Measurements from ENCODE around the gene PLS3.
A peak's percentile ranks its signal among the peaks of the same experiment; 100 is the strongest.

PLS3 gene

DNA sequence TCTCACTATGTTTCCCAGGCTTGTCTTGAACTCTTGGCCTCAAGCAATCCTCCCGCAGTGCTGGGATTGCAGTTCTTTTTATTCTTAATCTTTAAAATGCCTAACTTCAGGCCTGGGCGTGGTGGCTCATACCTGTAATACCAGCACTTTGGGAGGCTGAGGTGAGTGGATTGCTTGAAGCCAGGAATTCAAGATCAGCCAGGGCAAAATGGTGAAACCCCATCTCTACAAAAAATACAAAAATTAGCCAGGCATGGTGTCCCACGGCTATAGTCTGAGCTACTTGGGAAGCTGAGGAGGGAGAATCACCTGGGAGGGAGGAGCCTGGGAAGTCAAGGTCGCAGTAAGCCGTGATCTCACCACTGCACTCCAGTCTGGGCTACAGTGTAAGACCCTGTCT lies 45.9 kb downstream of the PLS3 start:
- TF ChIP-seq EGR1 (IDR thresholded peaks at IDR 0.05) (no peak), TEAD4 (IDR thresholded peaks at IDR 0.05) (no peak), ZBTB7A (IDR thresholded peaks at IDR 0.05; ENCODE audit: low read depth) (no peak), FOXM1 (IDR thresholded peaks at IDR 0.05; ENCODE audit: borderline replicate concordance, low read depth) (no peak), CEBPB (IDR thresholded peaks at IDR 0.05) (no peak), TCF12 (IDR thresholded peaks at IDR 0.05; ENCODE audit: low read depth) (no peak), RAD21 (IDR thresholded peaks at IDR 0.05; ENCODE audit: low read depth) (no peak), CREB1 (IDR thresholded peaks at IDR 0.05; ENCODE audit: low read depth) (no peak)

GRCh38 chrX:115609621-115610020 lies 48.6 kb downstream of the PLS3 start:
- TF ChIP-seq TCF12 (IDR thresholded peaks at IDR 0.05; ENCODE audit: low read depth) (no peak), FOXM1 (IDR thresholded peaks at IDR 0.05; ENCODE audit: borderline replicate concordance, low read depth) (no peak), TAF1 (IDR thresholded peaks at IDR 0.05; ENCODE audit: low read depth) (no peak), ZBTB7A (IDR thresholded peaks at IDR 0.05; ENCODE audit: low read depth) (no peak), NFIC (IDR thresholded peaks at IDR 0.05) (no peak), EGR1 (IDR thresholded peaks at IDR 0.05) (no peak), YY1 (IDR thresholded peaks at IDR 0.05; ENCODE audit: low read depth) (no peak), EP300 (IDR thresholded peaks at IDR 0.05; ENCODE audit: borderline replicate concordance) (no peak), RAD21 (IDR thresholded peaks at IDR 0.05; ENCODE audit: low read depth) (no peak), CREB1 (IDR thresholded peaks at IDR 0.05; ENCODE audit: low read depth) (no peak), USF1 (IDR thresholded peaks at IDR 0.05) (no peak), TEAD4 (IDR thresholded peaks at IDR 0.05) (no peak), CEBPB (IDR thresholded peaks at IDR 0.05) (no peak)
- TF ChIP-seq, protein P1, sequence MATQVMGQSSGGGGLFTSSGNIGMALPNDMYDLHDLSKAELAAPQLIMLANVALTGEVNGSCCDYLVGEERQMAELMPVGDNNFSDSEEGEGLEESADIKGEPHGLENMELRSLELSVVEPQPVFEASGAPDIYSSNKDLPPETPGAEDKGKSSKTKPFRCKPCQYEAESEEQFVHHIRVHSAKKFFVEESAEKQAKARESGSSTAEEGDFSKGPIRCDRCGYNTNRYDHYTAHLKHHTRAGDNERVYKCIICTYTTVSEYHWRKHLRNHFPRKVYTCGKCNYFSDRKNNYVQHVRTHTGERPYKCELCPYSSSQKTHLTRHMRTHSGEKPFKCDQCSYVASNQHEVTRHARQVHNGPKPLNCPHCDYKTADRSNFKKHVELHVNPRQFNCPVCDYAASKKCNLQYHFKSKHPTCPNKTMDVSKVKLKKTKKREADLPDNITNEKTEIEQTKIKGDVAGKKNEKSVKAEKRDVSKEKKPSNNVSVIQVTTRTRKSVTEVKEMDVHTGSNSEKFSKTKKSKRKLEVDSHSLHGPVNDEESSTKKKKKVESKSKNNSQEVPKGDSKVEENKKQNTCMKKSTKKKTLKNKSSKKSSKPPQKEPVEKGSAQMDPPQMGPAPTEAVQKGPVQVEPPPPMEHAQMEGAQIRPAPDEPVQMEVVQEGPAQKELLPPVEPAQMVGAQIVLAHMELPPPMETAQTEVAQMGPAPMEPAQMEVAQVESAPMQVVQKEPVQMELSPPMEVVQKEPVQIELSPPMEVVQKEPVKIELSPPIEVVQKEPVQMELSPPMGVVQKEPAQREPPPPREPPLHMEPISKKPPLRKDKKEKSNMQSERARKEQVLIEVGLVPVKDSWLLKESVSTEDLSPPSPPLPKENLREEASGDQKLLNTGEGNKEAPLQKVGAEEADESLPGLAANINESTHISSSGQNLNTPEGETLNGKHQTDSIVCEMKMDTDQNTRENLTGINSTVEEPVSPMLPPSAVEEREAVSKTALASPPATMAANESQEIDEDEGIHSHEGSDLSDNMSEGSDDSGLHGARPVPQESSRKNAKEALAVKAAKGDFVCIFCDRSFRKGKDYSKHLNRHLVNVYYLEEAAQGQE (IDR thresholded peaks at IDR 0.05; ENCODE audit: low read depth): no peak
- TF ChIP-seq, protein P2, sequence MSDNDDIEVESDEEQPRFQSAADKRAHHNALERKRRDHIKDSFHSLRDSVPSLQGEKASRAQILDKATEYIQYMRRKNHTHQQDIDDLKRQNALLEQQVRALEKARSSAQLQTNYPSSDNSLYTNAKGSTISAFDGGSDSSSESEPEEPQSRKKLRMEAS (IDR thresholded peaks at IDR 0.05): no peak

DNA sequence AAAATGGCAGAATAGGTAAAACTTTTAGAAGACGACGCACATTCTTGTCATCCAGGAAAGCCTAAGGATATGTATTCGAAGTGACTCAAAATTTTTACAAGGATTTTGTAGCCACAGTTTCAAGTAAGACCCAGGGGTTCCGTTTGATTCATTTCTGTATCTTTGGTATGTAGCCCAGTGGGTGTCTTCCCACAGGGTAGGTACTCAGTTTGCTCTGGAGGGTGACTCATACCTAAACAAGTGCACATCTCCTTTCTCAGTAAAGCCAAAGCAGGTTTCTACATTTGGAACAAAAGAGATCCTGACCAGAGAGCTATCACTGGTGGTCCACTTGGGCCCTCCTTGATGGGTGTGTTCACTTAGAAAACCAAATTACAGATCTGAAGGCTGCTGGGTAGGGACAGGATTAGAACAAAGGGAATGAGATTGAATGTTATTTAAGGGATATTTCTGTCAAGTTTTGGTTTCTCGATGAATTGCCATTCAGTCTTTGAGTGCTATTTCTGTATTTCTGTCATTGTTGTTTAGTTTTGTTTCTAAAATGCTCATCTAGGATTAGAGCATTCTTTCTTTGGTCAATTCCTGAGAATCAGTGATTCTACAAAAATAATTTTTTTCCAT lies 56.1 kb downstream of the PLS3 start:
- 0 out of 2 replicates have a peak, but pooled peaks have one; percentile 19 for TF ChIP-seq TEAD4 (IDR thresholded peaks at IDR 0.05)
- no peak for TF ChIP-seq ZBTB7A (IDR thresholded peaks at IDR 0.05; ENCODE audit: low read depth)

DNA sequence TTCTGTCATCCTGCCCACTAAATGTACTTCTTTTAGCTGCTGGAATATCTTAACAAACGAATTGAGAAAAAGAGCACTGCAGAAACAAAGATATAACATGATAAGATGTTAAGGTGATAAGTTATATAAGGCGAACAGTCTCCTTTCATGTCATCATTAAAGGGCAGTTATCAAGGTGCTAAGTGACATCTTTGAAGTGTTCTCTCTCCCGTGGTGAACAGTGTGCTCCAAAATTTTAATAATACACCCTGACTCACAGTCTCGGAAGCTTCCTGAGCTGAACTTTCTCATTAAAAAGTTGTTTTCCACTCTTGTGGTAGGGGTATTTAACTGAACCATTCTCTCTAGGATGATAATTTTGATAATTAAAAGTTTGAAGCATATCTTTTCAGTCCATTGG lies 61.6 kb downstream of the PLS3 start:
- TF ChIP-seq ZBTB7A (IDR thresholded peaks at IDR 0.05; ENCODE audit: low read depth): no peak
- no peak for TF ChIP-seq YY1 (IDR thresholded peaks at IDR 0.05; ENCODE audit: low read depth)
- no peak for TF ChIP-seq EP300 (IDR thresholded peaks at IDR 0.05; ENCODE audit: borderline replicate concordance)
- TF ChIP-seq USF1 (IDR thresholded peaks at IDR 0.05): no peak
- TF ChIP-seq, protein P1 (IDR thresholded peaks at IDR 0.05; ENCODE audit: low read depth): no peak
- TF ChIP-seq NFIC (IDR thresholded peaks at IDR 0.05): no peak
- TF ChIP-seq TCF12 (IDR thresholded peaks at IDR 0.05; ENCODE audit: low read depth): no peak
- no peak for TF ChIP-seq CEBPB (IDR thresholded peaks at IDR 0.05)
- TF ChIP-seq TAF1 (IDR thresholded peaks at IDR 0.05; ENCODE audit: low read depth): no peak

DNA sequence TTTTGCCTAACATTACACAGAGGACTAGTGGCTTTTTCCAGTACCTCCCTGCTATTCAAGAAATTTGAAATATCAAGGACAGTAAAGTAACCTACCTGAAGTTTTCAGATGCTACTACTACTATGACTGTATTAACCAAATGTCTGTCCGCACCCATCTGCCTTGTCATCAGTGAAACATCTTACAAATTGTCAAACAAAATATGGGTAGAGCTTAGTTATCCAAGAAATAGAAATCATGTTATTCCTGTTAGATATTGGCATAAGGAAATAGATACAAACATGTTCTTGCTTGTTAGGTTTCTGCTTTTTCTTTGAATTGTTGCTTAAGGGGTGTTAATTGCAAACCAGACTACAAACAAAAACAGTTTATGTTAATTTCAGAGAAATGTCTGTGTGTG lies 63.9 kb downstream of the PLS3 start:
- no peak for TF ChIP-seq CEBPB (IDR thresholded peaks at IDR 0.05)
- no peak for TF ChIP-seq EGR1 (IDR thresholded peaks at IDR 0.05)
- TF ChIP-seq USF1 (IDR thresholded peaks at IDR 0.05): no peak
- TF ChIP-seq TCF12 (IDR thresholded peaks at IDR 0.05; ENCODE audit: low read depth): no peak
- no peak for TF ChIP-seq TAF1 (IDR thresholded peaks at IDR 0.05; ENCODE audit: low read depth)
- no peak for TF ChIP-seq YY1 (IDR thresholded peaks at IDR 0.05; ENCODE audit: low read depth)
- TF ChIP-seq, protein P1 (IDR thresholded peaks at IDR 0.05; ENCODE audit: low read depth): no peak
- no peak for TF ChIP-seq EP300 (IDR thresholded peaks at IDR 0.05; ENCODE audit: borderline replicate concordance)
- no peak for TF ChIP-seq FOXM1 (IDR thresholded peaks at IDR 0.05; ENCODE audit: borderline replicate concordance, low read depth)
- no peak for TF ChIP-seq TEAD4 (IDR thresholded peaks at IDR 0.05)
- no peak for TF ChIP-seq ZBTB7A (IDR thresholded peaks at IDR 0.05; ENCODE audit: low read depth)
